Adrenal gland (tissue), 12 donors: ENCODE data around the gene SEBOX. TPM values are rescaled to one million over a fixed set of nuclear protein-coding genes. Genes with fewer than 3 reads are reported as not detected.

Source experiments
- DNase-seq, 7 donors: peaks; one replicate each; pipeline ENCODE4 v3.0.0-alpha.2; 2019 to 2020
- H3K27ac ChIP-seq, 5 donors: fragments of 200-600 bp; sonication (generic) in 4 of 5; 1 replicate in 3 of 5; 2 replicates in 2 of 5; pipeline versions ENCODE4 v1.5.1 to v1.8.0; 2016 to 2020; ENCODE audit warnings: mild to moderate bottlenecking in 1 of 5
- H3K27me3 ChIP-seq: fragments of 200-600 bp; 2 replicates; pipeline ENCODE4 v1.8.0; 2021
- H3K36me3 ChIP-seq, 2 donors: fragments of 200-600 bp; replicated peaks in 1 of 2; 1 replicate in 1 of 2; 2 replicates in 1 of 2; pipeline versions ENCODE4 v1.5.1 to v1.8.0; 2018 to 2022
- H3K4me1 ChIP-seq, 2 donors: fragments of 200-600 bp; replicated peaks in 1 of 2; 1 replicate in 1 of 2; 2 replicates in 1 of 2; pipeline versions ENCODE4 v1.5.1 to v1.8.0; 2018 to 2021
- H3K4me3 ChIP-seq, 4 donors: fragments of 200-600 bp; sonication (generic) in 3 of 4; one replicate each; pipeline ENCODE4 v1.5.1; 2016 to 2018
- H3K9me3 ChIP-seq, 3 donors: fragments of 200-600 bp; sonication (generic) in 1 of 3; replicated peaks in 1 of 3; 1 replicate in 2 of 3; 2 replicates in 1 of 3; pipeline versions ENCODE4 v1.5.1 to v1.8.0; 2016 to 2021
- CTCF ChIP-seq, 6 experiments: fragments of 450-650 bp in 4 of 6; fragments of 200-600 bp in 2 of 6; sonication (generic) in 1 of 6; IDR thresholded peaks; 1 replicate in 5 of 6; 2 replicates in 1 of 6; pipeline versions ENCODE4 v1.5.1 to v1.8.0; 2016 to 2021; ENCODE audit warnings: antibody characterized with exemption in 6 of 6, mild to moderate bottlenecking in 2 of 6, moderate library complexity in 1 of 6
- POLR2A ChIP-seq, 2 donors: fragments of 450-650 bp; IDR thresholded peaks; one replicate each; pipeline ENCODE4 v1.6.1; 2017; ENCODE audit warnings: antibody characterized with exemption in 2 of 2, mild to moderate bottlenecking in 2 of 2, moderate library complexity in 1 of 2
- WGBS, 4 donors: extraction: QIAGEN DNeasy Blood & Tissue Kit in 2 of 4; methylation state at CpG; one replicate each; pipeline versions ENCODE4 v1.1.5 to v1.1.7; 2013 to 2017; 5-methylcytosine and 5-hydroxymethylcytosine counted together
- intact Hi-C, 2 donors: fragments of 100-400 bp; cut with DNase I; formaldehyde crosslinking; loops; one replicate each; pipeline versions ENCODE4 v1.14.1 to v1.15.0; 2022 to 2023
- polyA plus RNA-seq, 3 donors: library from polyadenylated mRNA; stranded (reverse); fragments of 200-250 nt in 2 of 3; fragments of 350-450 nt in 1 of 3; fragmentation: Illumina TruSeq in 1 of 3; extraction: RNeasy Lipid Tissue Mini Kit (QIAGEN cat#74804) in 1 of 3; gene quantifications; one replicate each; pipeline ENCODE4 v1.2.3, GENCODE V29; 2013 to 2014
- total RNA-seq, 9 donors: library from RNA; depleted of rRNA in 4 of 9; stranded (reverse); fragments of >200 nt in 4 of 9; fragments of 120-200 nt in 1 of 9; fragmentation: NEBNext Ultra II Directional in 1 of 9; extraction: Animal tissue kit (Norgen Biotek cat#: 25700) in 1 of 9; gene quantifications; one replicate each; pipeline versions ENCODE4 v1.1.0 to v1.2.4, GENCODE V29; 2013 to 2023
- donor health status: healthy with polysubstance abuse.
- donor health status: Bipolar disorder and iron deficiency.
- donor health status: DM: yes; HTN: yes; CAD: no.
- donor health status: DM: no; HTN: no; CAD: no.
- donor health status: DM: no; HTN: no; CAD: no.
- donor health status: DM: yes; HTN: yes; CAD: no.

The SEBOX gene
- total and polyA plus RNA-seq, 12 donors = not detected

GRCh38 chr17:28407130-28407973, 42.4 kb upstream of the SEBOX start:
- WGBS, 4 donors = 86 to 91% (median 88%) methylated on average over 4 to 5 of the region's 5 CpGs
- TF ChIP-seq CTCF (IDR thresholded peaks at IDR 0.05) (no peak), POLR2A (IDR thresholded peaks at IDR 0.05) (no peak)
- Histone ChIP-seq H3K27me3 (no peaks in the 10 kb centered on the region), H3K36me3 (peaks cover 0 to 6% of the 10 kb centered on the region in 2 donors), H3K4me1 (peaks cover 19 to 37% of the 10 kb centered on the region in 2 donors), H3K4me3 (no peak overlapping the region), H3K9me3 (no peaks in the 10 kb centered on the region), H3K27ac (no peak overlapping the region)
- intact Hi-C loops = loop anchor here in 1 of 2 donors (10.0 kb wide), 1 partner anchor 57 kb away; no protein-coding TSS in a partner anchor
- no peak for DNase-seq

DNA sequence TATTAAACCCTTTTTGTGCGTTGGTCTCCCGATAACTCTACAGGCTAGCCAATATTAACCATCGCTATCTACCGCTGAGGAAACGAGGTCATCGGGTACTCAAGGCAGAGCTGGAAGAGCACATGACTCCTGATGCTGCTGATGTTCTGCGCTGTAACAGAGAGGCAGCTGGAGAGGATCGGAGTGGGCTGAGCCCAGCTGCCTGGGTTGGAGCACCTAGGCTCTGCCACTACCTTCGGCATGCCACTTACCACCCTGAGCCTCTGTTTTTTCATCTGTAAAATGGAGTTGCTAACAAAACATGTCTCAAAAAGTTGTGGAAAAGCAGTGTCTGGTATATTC, 41.4 kb upstream of the SEBOX start:
- Histone ChIP-seq H3K9me3 (no peaks in the 10 kb centered on the region), H3K27ac (peak overlapping the region in 3 of 5 donors; percentile 62 to 84 (median 82)), H3K27me3 (no peaks in the 10 kb centered on the region), H3K36me3 (peaks cover 0 to 15% of the 10 kb centered on the region in 2 donors), H3K4me1 (peaks cover 19 to 37% of the 10 kb centered on the region in 2 donors), H3K4me3 (peak overlapping the region in 2 of 4 donors; percentile 70 to 85)
- intact Hi-C loops = loop anchor here in 1 of 2 donors (10.0 kb wide), 1 partner anchor 58 kb away; no protein-coding TSS in a partner anchor
- DNase-seq = peak in 6 of 7 donors; percentile 33 to 64 (median 41)
- TF ChIP-seq CTCF (IDR thresholded peaks at IDR 0.05) = no peak
- no peak for TF ChIP-seq POLR2A (IDR thresholded peaks at IDR 0.05)
- WGBS, 4 donors = 15 to 29% (median 18%) methylated on average over 2 to 9 of the region's 9 CpGs

DNA sequence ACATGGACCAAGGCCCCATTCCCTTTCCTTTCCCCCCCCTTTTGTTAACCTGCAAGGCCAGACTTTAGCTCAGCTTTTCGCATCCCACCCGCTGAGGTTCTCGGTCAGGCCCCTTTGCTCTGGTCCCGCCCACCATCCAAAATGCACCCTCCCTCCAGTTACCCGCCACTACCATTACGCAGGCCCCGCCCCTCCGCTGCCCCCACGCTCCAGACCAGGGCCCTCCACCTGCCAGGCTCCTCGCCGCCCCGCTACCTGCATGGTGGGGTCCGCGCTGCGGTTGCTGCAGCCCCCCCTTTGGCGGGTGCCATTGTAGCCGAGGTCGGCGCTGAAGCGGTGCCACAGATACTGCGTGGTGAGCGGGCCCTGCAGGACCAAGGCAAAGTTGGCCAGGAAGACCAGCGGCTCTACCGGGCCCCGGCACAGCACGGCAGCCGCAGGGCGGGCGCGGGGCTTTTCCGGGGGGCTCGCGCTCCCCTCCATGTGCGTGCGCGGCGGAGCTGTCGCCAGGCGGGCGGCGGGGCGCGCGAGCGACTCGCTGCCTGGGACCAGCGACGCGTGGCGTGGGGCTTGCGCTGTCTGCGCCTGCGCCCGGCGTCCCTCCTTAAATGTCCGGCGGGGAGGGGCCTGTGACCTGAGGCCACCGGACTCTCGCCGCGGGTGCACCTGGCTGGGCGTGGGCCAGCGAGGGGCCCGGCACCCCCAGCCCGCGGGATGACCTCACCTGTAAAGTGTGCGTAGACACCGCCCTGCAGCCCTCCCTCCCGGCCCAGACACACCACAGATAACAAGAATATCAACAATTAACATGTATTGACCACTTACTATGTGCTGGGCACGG, 40.9 kb upstream of the SEBOX start, which contains the start of gene SLC46A1:
Gene SLC46A1, minus strand, starts transcription at position 581 of the 841 bp plus-strand sequence. Its CDS starts 98 bp downstream, at position 483.
- 0 to 1% (median 0%) methylated on average over 10 to 70 of the region's 70 CpGs for WGBS, 4 donors
- H3K27ac ChIP-seq = peak within 1 kb of the TSS in 4 of 5 donors; percentile 57 to 84 (median 72)
- peaks cover 0 to 17% of the 10 kb centered on the region in 2 donors for H3K36me3 ChIP-seq
- DNase-seq = peak; percentile 45 to 76 (median 67)
- H3K4me1 ChIP-seq = peaks cover 19 to 37% of the 10 kb centered on the region in 2 donors
- peak in 1 of 2 donors; percentile 45 for TF ChIP-seq POLR2A (IDR thresholded peaks at IDR 0.05)
- TF ChIP-seq CTCF (IDR thresholded peaks at IDR 0.05) = no peak
- intact Hi-C loops = loop anchor here in 1 of 2 donors (10.0 kb wide), 1 partner anchor 59 kb away; no protein-coding TSS in a partner anchor
- H3K27me3 ChIP-seq = no peaks in the 10 kb centered on the region
- H3K4me3 ChIP-seq = peak within 1 kb of the TSS; percentile 25 to 85 (median 70)
- H3K9me3 ChIP-seq = no peaks in the 10 kb centered on the region
